Calu3 (cell line): ENCODE results near the gene AMIGO2. TPM values are rescaled to one million over a fixed set of nuclear protein-coding genes. Genes with fewer than 3 reads are reported as not detected.

Experiments used
- BruUV-seq: library from RNA; stranded (reverse); fragments of 400-500 nt; replicated peaks from 2 replicates; lab custom pipeline; 2021; lab: Mats Ljungman, UMichigan
- CTCF ChIA-PET: fragments of 300-600 bp; sonication (Branson Sonifier 250); formaldehyde crosslinking; loops from one replicate; lab custom pipeline; 2022; ENCODE audit warnings: antibody characterized with exemption; lab: Charles Lee
- DNase-seq: peaks from one replicate; pipeline ENCODE4 v3.0.0; 2022
- H3K27ac Mint-ChIP-seq: one replicate; pipeline ENCODE4 v1.8.0; 2022; ENCODE audit warnings: mixed read lengths; ENCODE audit not compliant: unreplicated experiment
- H3K27me3 Mint-ChIP-seq: one replicate; pipeline ENCODE4 v1.8.0; 2022; ENCODE audit warnings: mixed read lengths; ENCODE audit not compliant: unreplicated experiment
- H3K36me3 Mint-ChIP-seq: one replicate; pipeline ENCODE4 v1.8.0; 2022; ENCODE audit warnings: mild to moderate bottlenecking, moderate library complexity, mixed read lengths; ENCODE audit not compliant: insufficient read depth, unreplicated experiment
- H3K4me1 Mint-ChIP-seq: one replicate; pipeline ENCODE4 v1.8.0; 2022; ENCODE audit warnings: mild to moderate bottlenecking, low read depth, mixed read lengths; ENCODE audit not compliant: unreplicated experiment
- H3K4me3 Mint-ChIP-seq: one replicate; pipeline ENCODE4 v1.8.0; 2022; ENCODE audit warnings: mild to moderate bottlenecking, low read depth, moderate library complexity, mixed read lengths; ENCODE audit not compliant: unreplicated experiment
- H3K9me3 Mint-ChIP-seq: one replicate; pipeline ENCODE4 v1.8.0; 2022; ENCODE audit warnings: low read depth, mixed read lengths; ENCODE audit not compliant: unreplicated experiment
- intact Hi-C: fragments of 100-400 bp; cut with micrococcal nuclease; formaldehyde crosslinking; loops from one replicate; pipeline ENCODE4 v1.10.0; 2022; ENCODE audit not compliant: unreplicated experiment
- total RNA-seq: library from RNA; stranded (reverse); gene quantifications from 2 replicates; pipeline ENCODE4 v1.2.3, GENCODE V29; 2022
- TF ChIP-seq, protein P1 (sequence below): fragments of 200-600 bp; IDR thresholded peaks from one replicate; pipeline ENCODE4 v1.8.0; 2022; ENCODE audit warnings: antibody characterized with exemption; ENCODE audit not compliant: unreplicated experiment

The AMIGO2 gene
- total RNA-seq, 1 experiment from 2014 or later = 66.2 TPM

DNA sequence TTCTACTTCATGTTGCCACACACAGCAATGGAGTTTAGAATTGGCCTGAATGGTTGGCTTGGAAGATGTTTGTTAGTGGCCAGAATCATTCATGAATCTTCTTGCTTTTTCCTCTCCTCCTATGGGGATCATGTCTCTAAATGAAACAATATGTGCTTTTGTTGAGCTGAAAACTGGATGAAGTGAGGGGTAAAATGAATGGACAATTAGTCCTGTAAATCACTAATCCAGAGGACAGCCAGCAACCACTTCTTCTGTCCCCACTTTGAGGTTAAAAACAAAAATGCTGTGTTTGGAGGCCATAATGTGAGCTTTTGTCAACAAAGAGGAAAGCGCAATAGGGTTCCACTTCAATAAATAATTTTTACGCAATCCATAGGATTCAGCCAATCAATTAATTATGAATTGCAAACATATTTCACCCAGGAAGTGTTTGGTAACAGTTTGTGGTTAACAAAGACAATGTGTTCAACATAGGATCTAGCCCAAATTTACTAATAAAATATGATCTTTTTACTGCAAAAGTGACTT is 30.3 kb upstream of the AMIGO2 start:
- BruUV-seq = no TSS peak
- Mint-ChIP-seq H3K27ac (no peak overlapping the region), H3K36me3 (no peaks in the 10 kb centered on the region), H3K27me3 (no peaks in the 10 kb centered on the region), H3K4me1 (no peaks in the 10 kb centered on the region), H3K4me3 (no peak overlapping the region), H3K9me3 (no peaks in the 10 kb centered on the region)
- no peak for DNase-seq
- intact Hi-C loops = no loop called here
- TF ChIP-seq, protein P1, sequence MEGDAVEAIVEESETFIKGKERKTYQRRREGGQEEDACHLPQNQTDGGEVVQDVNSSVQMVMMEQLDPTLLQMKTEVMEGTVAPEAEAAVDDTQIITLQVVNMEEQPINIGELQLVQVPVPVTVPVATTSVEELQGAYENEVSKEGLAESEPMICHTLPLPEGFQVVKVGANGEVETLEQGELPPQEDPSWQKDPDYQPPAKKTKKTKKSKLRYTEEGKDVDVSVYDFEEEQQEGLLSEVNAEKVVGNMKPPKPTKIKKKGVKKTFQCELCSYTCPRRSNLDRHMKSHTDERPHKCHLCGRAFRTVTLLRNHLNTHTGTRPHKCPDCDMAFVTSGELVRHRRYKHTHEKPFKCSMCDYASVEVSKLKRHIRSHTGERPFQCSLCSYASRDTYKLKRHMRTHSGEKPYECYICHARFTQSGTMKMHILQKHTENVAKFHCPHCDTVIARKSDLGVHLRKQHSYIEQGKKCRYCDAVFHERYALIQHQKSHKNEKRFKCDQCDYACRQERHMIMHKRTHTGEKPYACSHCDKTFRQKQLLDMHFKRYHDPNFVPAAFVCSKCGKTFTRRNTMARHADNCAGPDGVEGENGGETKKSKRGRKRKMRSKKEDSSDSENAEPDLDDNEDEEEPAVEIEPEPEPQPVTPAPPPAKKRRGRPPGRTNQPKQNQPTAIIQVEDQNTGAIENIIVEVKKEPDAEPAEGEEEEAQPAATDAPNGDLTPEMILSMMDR = no peak
- CTCF ChIA-PET = no interaction called here

DNA sequence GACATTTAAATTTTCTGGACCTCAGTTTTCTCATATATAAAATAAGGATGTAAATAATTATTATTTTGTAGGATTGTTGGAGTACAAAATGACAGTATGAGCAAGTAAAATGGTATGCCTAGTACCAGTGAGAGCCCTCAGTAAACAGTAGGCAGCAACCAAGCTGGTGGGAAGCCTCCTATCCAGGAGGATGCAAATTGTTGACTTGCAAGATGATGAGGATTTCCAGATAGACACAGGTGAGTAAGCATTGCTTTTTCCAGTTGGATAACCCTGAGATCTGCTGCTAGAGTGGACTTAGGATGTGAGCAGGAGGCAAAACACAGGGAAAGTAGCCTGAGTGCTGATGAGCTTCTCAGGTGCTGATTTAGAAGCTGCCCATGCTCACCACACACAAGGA is 28.2 kb upstream of the AMIGO2 start:
- H3K9me3 Mint-ChIP-seq = no peaks in the 10 kb centered on the region
- H3K27ac Mint-ChIP-seq = no peak overlapping the region
- no peaks in the 10 kb centered on the region for H3K36me3 Mint-ChIP-seq
- BruUV-seq = no TSS peak
- no peak for DNase-seq
- no peak overlapping the region for H3K4me3 Mint-ChIP-seq
- intact Hi-C loops = no loop called here
- CTCF ChIA-PET = no interaction called here
- TF ChIP-seq, protein P1 = no peak
- no peaks in the 10 kb centered on the region for H3K4me1 Mint-ChIP-seq
- H3K27me3 Mint-ChIP-seq = no peaks in the 10 kb centered on the region

DNA sequence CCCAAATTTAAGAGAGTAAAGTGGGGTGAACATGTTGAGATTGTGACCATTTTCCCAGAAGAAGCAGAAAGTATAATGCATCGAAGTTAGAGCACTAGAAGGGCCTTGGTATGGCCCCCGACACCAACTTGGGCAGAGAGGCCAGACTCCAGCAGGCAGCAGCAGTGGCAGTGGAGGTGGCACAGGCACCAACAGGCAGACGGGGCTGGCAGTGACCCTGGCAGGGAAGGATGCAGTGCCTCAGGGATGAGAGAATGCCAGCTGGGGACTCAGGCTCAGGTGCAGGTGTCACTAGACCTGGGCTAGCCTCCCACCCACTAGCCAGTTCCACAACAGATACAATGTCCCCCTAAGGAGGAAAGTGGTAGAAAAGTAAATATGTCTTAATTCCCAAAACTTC is 27.7 kb upstream of the AMIGO2 start:
- H3K27ac Mint-ChIP-seq = no peak overlapping the region
- TF ChIP-seq, protein P1 = no peak
- CTCF ChIA-PET = no interaction called here
- no peaks in the 10 kb centered on the region for H3K4me1 Mint-ChIP-seq
- DNase-seq = no peak
- H3K27me3 Mint-ChIP-seq = no peaks in the 10 kb centered on the region
- intact Hi-C loops = no loop called here
- BruUV-seq = no TSS peak
- H3K4me3 Mint-ChIP-seq = no peak overlapping the region
- no peaks in the 10 kb centered on the region for H3K9me3 Mint-ChIP-seq
- no peaks in the 10 kb centered on the region for H3K36me3 Mint-ChIP-seq

DNA sequence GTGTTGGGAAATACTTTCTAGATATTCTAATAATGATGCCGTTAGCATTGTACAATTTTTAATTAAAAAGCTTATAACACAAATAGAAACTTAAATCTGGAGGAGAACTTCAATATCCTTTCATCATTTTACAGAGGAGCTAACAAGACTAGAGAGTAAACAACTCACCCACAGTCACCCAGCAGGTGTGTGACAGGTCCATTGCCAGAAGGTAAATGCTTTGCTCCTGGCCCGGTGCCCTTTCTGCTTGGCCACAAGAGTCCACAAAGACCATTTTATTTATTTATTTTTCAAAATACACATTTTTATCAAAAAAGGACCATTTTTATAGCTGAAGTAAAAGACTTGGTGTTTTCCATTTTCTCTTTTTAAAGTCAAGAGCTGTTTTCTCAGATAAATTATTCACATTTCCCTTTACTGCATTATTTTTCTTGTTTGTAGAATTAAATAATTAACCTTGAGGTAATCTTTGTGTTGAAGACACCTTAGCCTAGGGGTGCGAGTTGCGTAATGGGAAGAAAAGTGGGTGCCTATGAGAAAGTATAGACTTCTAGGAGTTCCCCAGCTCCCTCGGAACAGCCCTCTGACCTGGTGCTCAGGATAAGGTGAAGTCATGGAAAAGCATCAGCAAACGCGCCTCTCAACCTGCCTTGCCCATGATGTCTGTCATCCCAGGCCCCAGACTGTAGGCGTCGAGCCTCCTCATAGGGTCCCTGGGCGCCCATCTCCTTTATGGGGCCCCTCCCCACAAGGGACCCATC is 26.3 kb upstream of the AMIGO2 start:
- intact Hi-C loops = no loop called here
- Mint-ChIP-seq H3K27ac (no peak overlapping the region), H3K4me1 (no peaks in the 10 kb centered on the region), H3K4me3 (no peak overlapping the region), H3K9me3 (no peaks in the 10 kb centered on the region), H3K36me3 (no peaks in the 10 kb centered on the region), H3K27me3 (no peaks in the 10 kb centered on the region)
- DNase-seq = no peak
- no TSS peak for BruUV-seq
- TF ChIP-seq, protein P1 = no peak
- CTCF ChIA-PET = no interaction called here
